ENCODE results near the gene PPAN.
A peak's percentile ranks its signal among the peaks of the same experiment; 100 is the strongest.

The PPAN gene

DNA sequence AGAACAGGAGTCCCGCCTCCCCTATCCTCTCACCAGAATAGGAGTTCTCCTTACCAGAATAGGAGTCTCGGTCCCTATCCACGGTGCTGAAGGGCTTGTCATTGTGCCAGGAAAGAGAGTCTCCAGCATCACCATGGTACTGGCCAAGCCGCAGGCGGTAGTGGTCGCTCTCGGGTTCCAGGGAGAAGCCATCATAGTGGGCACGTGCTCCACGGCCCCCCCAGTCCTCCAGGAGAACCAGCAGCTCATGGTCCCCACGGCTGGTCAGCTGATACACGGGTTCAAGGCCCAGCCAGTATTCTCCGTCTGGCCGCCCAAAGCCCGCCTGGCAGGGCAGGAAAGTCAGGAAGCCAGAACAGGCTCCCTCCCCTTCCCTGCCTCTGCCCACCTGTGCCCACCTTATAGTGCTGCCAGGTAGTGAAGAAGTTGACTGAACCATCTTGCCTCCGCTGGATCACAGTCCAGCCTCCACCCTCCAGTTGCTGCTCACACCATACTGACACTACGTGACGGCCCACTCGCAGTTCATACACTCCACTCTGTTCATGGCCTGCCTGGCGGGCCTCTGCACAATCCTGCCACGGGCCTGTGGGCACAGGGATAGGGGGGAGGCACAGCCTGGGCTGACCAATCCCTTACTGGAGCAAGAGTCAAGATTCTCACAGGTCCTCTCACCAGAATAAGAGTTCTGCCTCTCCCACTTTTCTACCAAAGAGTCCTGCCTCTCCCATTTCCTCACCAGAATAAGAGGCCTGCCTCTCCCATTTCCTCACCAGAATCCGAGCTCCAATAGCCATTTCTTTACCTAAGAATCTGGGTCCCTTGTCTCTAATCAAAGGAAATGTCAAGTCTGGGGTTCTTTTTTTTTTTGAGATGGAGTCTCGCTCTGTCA lies 12.6 kb upstream of the PPAN start:
- DNase-seq = no peak

DNA sequence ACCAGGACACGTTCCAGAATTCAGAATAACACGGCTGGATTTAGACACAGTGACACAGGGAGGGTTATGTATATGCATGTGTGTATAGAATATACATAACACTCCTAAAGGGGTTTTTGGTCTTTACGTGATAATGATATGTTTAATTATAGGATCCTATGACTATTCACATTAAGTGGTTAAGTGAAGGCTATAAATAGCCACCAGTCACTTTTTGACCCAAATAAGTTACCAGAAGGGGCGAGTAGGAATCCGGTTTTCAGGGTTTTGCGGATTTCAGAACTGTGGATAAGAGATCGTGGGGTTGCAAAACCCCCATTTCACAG lies 10.6 kb upstream of the PPAN start:
- DNase-seq = no peak

DNA sequence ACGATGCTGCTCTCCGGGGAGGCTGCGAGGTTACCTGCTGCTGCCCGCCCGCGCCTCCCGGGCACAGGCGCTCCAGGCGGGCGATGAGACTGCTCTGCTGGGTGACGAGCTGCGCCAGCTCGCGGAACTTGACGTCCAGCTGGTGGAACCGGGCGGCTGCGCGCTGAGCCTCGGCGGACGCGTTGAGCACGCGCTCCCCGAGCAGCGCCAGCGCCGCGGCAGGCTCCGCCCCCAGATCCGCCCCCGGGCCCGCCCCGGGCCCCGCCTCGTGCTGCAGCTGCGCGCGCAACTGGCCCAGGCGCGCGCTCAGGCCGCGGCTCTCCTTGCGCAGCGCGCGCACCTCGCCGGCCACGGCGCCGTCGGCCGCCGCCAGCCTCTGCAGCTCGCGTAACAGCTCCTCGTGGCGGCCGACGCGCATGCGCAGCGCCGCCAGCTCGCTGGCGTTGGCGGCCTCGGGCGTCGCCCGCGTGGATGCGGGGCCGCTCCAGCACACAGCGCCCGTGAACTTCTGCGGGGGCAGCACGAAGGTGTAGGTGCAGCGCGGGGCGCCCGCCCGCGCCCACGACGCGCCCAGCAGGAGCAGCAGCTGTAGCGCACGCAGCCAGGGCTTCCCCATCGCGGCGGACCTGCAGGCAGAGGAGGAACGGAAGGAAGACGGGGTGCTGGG lies 10.1 kb upstream of the PPAN start:
- peak; percentile 82 for DNase-seq

DNA sequence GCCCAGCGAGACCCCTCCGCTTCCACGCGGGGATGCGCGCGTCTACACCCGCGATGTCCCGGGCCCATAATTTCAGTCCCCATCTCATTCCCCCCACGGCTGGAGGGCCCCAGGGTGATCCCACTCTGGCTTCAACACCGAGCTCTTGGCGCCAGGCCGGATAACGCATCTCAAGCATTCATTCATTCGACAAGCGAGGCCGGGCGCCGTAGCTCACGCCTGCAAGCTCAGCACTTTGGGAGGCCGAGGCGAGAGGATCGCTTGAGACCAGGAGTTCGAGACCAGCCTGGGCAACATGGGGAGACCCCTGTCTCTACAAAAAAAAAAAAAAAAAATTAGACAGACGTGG lies 9.6 kb upstream of the PPAN start:
- DNase-seq = no peak

DNA sequence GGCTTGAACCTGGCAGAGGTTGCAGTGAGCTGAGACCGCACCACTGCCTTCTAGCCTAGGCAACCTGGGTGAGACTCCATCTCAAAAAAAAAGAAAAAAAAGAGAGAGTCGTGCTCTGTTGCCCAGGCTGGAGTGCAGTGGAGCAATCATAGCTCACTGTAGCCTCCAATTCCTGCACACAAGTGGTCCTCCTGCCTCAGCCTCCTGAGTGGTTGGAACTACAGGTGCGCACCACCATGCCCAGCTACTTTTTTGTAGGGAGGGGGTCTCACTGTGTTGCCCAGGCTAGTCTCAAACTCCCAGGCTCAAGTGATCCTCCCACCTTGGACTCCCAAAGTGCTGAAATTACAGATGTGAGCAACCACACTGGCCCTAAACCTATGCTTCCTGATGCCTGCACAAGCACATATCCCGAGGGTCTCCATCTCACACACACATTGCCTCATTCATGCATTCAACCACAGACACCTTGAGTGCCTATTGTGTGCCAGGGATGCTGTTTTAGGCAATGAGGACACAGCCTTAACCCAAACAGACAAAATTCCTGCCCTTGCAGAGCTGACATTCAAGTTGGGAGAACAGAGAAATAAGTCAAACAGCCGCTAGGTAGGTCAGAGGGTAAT lies 5.9 kb upstream of the PPAN start:
- no peak for DNase-seq

DNA sequence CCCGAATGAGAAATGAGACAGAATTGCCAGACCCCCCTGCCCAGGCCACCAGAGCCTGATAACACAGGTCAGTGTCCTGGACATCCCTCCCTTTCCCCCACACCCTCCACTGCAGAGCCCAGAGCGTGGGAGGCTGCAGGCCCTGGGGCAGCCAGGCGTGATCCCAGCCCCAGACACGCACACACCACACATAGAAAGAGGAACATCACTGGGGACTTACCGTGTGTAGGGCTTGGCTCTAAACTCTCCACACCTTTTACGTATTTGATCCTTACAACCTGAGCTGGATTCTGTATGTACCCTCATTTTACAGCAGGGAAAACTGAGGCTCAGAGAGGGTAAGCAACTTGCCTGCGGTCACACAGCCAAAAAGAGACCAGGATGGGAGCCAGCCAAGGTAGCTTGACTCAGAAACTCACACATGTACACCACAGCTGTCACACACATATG lies 3.4 kb upstream of the PPAN start:
- no peak for DNase-seq

DNA sequence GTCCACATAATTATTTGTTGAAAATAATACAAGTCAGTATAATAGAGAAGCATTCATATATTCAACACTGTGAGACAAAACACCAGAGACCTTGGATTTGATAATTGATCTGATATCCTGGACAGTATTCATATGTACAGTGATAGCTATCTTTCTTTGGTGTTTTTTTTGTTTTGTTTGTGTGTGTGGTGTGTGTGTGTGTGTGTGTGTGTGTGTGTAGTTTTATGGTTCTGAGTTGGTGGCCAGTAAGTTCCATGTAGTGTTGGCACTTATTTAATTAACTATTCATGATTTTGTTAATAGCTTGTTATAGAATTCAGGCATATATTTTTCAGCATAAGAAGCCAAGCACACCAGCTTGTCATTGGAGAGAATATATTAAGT lies 2.0 kb upstream of the PPAN start:
- DNase-seq = no peak

DNA sequence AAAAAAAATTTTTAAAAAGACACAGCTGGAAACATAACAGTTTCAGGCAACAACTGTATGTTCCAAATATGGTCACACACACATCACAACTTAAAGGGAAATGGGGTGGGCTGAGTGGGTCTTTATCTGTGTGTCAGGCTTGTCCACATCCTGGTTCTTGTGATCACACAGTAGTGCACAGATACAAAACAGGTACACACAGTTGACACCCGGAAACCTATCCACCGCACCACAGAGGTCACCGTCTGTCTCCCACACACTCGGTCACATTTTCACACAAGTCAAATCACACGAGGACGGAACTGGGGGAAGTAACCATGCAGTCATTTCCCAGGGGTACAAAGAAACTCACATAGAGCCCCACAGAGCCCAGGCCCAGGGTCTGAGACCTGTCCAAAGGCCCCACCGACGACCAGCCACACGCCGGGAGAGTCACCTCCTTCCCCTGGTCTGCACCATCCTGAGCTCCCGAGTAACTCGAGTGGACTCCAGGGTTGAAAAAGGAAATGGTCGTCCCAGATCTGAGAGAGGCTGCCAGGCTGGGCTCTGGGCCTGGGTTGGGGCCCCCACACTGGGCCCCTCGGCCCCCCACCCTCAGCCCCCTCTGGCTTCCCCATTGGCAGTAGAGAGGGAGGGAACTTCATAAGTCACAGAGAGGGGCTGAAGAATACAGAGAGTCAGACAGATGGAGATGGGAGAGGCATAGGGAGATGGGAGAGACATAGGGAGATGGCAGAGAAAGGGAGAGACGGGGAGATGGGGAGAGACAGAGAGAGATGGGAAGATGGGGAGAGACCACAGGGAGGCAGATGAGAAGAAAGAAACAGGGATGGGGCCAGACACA lies 1.3 kb upstream of the PPAN start:
- DNase-seq = no peak

DNA sequence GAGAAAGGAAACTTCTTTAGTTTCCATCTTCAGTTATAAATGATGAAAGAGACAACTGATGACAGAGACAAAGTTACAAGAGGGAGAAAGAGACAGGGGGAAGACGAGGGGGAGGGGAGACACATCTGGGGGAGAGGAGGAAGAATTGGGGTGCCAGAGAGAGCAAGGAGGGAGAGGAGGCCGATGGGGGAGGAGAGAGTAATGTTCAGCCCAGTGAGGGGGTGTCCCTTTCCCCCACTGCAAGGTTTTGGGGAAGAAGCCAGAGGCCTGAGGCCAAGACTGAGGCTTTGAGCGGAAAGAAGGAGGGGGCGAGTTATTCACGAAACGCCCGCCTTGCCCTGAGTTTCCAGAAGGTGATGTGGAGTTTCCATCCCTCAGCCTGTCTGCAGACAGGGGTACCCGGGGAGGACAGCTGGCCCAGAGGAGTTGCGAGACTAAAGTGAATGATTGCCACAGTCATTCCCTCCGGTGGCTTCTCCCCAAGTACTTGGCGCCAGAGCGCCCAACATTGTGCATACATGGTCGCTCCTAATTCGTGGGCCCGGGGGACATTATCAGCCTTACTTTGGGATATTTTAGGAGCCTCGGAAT lies 558 bp upstream of the PPAN start:
- DNase-seq = no peak

DNA sequence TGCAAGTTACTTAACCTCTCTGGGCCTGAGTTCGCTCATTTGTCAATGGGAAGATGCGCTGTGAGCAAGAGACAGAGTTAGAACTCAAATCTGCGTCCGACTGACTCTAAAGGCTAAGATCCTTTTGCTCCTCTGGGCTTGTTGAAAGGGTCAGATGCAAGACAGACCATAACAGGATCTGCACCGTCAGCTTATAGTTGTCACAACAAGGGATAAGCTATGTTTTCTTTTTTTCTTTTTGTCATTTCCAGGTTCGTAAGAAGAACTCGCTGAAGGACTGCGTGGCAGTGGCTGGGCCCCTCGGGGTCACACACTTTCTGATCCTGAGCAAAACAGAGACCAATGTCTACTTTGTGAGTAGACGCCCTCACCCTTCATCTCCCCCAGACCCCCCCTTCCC lies 1.1 kb downstream of the PPAN start:
- no peak for DNase-seq

DNA sequence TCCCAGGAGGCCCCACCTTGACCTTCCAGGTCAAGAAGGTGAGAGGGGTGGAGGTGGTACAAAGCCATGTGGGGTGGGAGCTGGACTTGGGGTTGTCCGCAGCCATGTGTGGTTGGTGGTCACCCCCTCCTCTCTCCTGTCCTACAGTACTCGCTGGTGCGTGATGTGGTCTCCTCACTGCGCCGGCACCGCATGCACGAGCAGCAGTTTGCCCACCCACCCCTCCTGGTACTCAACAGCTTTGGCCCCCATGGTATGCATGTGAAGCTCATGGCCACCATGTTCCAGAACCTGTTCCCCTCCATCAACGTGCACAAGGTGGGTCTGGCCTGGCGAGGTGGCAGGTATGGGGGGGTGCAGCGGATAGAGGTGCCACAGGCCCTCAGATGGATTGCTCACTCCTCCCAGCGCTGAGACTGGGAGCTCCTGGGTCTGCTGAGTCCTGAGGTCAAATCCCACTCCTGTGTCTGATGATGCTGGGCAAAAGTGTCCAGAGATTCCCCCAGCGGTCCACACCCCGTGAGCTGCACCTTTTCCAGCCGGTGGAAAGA lies 1.7 kb downstream of the PPAN start:
- no peak for DNase-seq

DNA sequence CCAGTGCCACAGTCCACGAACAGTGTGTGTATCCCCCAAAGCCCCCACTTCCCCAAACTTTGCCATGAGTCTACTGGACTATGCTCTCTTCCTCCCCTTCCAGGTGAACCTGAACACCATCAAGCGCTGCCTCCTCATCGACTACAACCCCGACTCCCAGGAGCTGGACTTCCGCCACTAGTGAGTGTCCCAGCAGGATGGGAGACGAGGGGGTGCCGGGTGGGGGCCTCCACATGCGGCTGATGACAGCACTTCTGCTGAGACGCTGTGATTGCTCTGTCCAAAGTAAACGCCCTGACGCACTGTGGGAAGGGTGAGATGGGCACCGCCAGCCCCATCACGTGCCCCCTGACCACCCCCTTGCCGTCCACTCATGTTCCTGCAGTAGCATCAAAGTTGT lies 3.4 kb downstream of the PPAN start:
- no peak for DNase-seq

DNA sequence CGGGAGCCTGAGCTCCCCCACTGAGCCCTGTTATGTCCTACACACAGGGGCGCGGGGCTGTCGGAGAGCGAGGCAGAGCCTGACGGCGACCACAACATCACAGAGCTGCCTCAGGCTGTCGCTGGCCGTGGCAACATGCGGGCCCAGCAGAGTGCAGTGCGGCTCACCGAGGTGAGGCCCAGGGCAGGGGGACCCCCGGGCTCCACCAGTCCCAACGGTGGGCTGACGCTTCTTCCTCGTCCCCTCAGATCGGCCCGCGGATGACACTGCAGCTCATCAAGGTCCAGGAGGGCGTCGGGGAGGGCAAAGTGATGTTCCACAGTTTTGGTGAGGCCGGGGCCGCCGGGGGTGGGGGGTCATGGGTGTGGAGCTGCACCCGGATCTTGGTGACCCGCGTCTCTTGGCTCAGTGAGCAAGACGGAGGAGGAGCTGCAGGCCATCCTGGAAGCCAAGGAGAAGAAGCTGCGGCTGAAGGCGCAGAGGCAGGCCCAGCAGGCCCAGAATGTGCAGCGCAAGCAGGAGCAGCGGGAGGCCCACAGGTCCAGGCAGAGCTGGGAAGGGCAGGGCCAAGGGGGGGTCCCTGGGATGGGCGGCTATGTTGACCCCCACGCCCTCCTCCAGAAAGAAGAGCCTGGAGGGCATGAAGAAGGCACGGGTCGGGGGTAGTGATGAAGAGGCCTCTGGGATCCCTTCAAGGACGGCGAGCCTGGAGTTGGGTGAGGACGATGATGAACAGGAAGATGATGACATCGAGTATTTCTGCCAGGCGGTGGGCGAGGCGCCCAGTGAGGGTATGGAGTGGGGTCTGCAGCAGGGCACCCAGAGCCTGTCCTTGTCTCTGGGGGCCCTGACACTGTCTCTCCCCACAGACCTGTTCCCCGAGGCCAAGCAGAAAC lies 4.2 kb downstream of the PPAN start:
- no peak for DNase-seq

DNA sequence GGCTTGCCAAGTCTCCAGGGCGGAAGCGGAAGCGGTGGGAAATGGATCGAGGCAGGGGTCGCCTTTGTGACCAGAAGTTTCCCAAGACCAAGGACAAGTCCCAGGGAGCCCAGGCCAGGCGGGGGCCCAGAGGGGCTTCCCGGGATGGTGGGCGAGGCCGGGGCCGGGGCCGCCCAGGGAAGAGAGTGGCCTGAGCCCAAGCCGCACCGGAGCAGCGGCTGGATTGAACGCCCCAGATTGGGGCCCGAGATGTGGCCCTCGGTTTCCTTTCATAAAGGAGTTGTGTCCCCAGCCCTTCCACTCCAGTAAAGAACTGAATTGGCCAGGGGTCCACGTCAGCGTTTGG lies 4.8 kb downstream of the PPAN start:
- DNase-seq = no peak

DNA sequence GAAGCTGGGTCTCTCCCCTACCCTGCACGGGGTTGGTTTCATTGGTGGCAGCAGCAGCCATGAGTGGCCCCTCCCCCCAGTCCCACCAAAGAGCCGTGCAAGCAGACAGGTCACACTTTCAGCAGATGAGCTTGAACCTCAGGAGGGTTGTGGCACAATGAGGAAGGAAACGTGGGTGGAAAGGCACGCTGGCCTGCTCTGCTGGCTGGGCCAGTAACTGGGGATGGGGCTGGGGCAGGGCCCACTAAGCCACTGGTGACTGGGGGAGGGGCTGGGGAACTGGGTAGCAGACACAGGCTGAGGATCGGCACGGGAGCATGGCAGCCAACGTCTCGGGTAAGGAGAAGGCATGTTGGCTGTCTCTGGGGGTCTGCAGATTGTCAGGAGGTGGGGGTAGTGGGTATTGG lies 5.2 kb downstream of the PPAN start, which contains the start of gene P2RY11:
P2RY11 (plus strand) TSS at position 289 of the 407 bp plus-strand sequence; CDS start at position 318, 29 bp downstream.
- no peak for DNase-seq

DNA sequence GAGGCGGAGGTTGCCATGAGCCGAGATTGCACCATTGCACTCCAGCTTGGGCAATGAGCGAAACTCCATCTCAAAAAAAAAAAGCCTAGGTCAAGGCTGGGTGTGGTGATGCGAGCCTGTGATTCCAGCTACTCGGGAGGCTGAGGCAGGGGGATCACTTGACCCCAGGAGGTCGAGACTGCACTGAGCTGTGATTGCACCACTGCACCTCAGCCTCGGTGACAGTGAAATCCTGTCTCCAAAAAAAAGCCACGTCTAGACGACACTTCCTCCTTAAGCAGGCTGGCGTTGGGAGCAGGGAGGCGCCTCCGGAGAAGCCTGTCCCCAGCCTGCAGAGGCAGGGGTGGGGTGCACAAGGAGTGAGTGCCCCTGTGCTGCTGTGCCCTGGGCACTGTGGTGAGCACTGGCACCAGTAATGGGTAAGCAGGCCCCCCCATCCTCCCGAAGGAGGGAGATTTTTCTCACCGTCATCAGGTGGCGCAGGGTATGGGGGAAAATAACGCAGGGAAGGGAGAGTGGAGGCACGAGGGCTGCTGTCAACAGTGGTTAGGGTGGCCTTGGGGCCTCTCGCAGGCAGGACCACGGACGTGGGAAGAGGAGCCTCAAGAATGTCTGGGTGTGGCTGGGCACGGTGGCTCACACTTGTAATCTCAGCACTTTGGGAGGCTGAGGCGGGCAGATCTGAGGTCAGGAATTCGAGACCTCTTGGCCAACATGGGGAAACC lies 6.0 kb downstream of the PPAN start:
- DNase-seq = no peak

DNA sequence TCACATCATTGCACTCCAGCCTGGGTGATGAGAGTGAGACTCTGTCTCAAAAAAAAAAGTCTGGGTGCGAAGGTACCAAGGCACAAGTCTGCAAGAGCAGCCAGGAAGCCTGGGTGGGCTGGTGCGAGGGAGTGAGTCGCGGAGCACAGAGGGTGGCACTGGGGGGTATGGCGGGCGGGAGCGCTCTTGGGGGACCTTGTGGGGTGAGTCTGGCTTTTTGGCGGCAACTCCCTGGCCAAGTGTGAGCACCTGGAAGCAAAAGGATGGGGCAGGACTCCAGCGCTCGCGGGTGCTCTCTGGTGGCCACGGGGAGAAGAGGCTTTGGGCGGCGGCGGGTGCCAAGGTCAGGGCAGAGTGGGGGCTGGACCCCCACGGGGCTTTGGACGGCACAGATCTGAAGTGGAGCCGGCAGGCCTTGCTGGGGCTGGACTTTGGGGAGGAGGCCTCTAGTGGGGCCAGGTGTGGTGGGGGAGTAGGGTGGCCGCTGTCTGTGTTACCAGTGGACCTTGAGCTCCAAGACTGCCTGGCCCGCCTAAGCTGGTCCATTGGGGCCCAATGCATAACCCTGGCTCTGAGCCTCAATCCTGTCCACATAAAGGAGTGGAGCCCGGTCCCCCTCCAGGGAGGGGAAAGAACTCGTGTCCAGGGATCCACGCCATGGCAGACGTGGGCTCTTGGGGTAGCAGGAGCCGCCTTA lies 6.9 kb downstream of the PPAN start:
- peak; percentile 58 for DNase-seq

DNA sequence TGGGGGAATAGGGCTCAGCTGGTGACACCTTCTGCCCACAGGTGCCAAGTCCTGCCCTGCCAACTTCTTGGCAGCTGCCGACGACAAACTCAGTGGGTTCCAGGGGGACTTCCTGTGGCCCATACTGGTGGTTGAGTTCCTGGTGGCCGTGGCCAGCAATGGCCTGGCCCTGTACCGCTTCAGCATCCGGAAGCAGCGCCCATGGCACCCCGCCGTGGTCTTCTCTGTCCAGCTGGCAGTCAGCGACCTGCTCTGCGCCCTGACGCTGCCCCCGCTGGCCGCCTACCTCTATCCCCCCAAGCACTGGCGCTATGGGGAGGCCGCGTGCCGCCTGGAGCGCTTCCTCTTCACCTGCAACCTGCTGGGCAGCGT lies 7.4 kb downstream of the PPAN start:
- DNase-seq = no peak

DNA sequence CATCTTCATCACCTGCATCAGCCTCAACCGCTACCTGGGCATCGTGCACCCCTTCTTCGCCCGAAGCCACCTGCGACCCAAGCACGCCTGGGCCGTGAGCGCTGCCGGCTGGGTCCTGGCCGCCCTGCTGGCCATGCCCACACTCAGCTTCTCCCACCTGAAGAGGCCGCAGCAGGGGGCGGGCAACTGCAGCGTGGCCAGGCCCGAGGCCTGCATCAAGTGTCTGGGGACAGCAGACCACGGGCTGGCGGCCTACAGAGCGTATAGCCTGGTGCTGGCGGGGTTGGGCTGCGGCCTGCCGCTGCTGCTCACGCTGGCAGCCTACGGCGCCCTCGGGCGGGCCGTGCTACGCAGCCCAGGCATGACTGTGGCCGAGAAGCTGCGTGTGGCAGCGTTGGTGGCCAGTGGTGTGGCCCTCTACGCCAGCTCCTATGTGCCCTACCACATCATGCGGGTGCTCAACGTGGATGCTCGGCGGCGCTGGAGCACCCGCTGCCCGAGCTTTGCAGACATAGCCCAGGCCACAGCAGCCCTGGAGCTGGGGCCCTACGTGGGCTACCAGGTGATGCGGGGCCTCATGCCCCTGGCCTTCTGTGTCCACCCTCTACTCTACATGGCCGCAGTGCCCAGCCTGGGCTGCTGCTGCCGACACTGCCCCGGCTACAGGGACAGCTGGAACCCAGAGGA lies 7.9 kb downstream of the PPAN start:
- no peak for DNase-seq
